Keratinocyte (primary cell): ENCODE data around the gene PCA3. TPM values are rescaled to one million over a fixed set of nuclear protein-coding genes. Genes with fewer than 3 reads are reported as not detected.

Source experiments
- DNase-seq: peaks from one replicate; pipeline ENCODE4 v3.0.0-alpha.2; 2011; ENCODE audit warnings: low read depth, missing footprints, low spot score
- FAIRE-seq: peaks from 2 replicates; lab custom pipeline; 2011; peaks lifted over from hg19 to GRCh38; lab: Jason Lieb, UNC
- H2AFZ ChIP-seq: 2 replicates; pipeline ENCODE4 v1.6.0; 2012; ENCODE audit warnings: low read length, control low read depth, inconsistent platforms; ENCODE audit not compliant: control insufficient read depth
- H3K27ac ChIP-seq: 2 replicates; pipeline ENCODE4 v1.5.1; 2011; ENCODE audit warnings: low read length; ENCODE audit not compliant: control insufficient read depth, insufficient read depth
- H3K27me3 ChIP-seq: 3 replicates; pipeline ENCODE4 v1.6.0; 2011; ENCODE audit warnings: low read length; ENCODE audit not compliant: control insufficient read depth, insufficient read depth; ENCODE audit errors: extremely low read depth
- H3K36me3 ChIP-seq, 2 experiments: 2 replicates in 1 of 2; 3 replicates in 1 of 2; pipeline ENCODE4 v1.5.1; 2011; ENCODE audit warnings: low read length in 2 of 2, mild to moderate bottlenecking in 1 of 2; ENCODE audit not compliant: control insufficient read depth in 2 of 2, insufficient read depth in 2 of 2; ENCODE audit errors: extremely low read depth in 1 of 2
- H3K4me1 ChIP-seq: 3 replicates; pipeline ENCODE4 v1.5.1; 2011; ENCODE audit warnings: low read length; ENCODE audit not compliant: control insufficient read depth, insufficient read depth; ENCODE audit errors: extremely low read depth
- H3K4me2 ChIP-seq: 3 replicates; pipeline ENCODE4 v1.6.0; 2011; ENCODE audit warnings: low read depth, low read length; ENCODE audit not compliant: control insufficient read depth, insufficient read depth; ENCODE audit errors: extremely low read depth
- H3K4me3 ChIP-seq, 3 experiments: fragments of 200-600 bp in 1 of 3; sonication (generic) in 1 of 3; 2 replicates in 2 of 3; 3 replicates in 1 of 3; pipeline ENCODE4 v1.5.1; 2011 to 2016; ENCODE audit warnings: low read length in 3 of 3, mild to moderate bottlenecking in 3 of 3, control low read depth in 2 of 3, inconsistent platforms in 1 of 3, low read depth in 1 of 3, mixed read lengths in 1 of 3, mixed run types in 1 of 3, moderate library complexity in 1 of 3; ENCODE audit not compliant: control insufficient read depth in 2 of 3, insufficient read depth in 2 of 3; ENCODE audit errors: extremely low read depth in 1 of 3
- H3K79me2 ChIP-seq: 2 replicates; pipeline ENCODE4 v1.6.0; 2012; ENCODE audit warnings: low read length; ENCODE audit not compliant: control insufficient read depth, insufficient read depth
- H3K9ac ChIP-seq: 3 replicates; pipeline ENCODE4 v1.6.0; 2011; ENCODE audit warnings: low read length; ENCODE audit not compliant: control insufficient read depth, insufficient read depth; ENCODE audit errors: extremely low read depth
- H3K9me1 ChIP-seq: 3 replicates; pipeline ENCODE4 v1.6.0; 2011; ENCODE audit warnings: low read length; ENCODE audit not compliant: control insufficient read depth, insufficient read depth; ENCODE audit errors: extremely low read depth
- H3K9me3 ChIP-seq: 2 replicates; pipeline ENCODE4 v1.5.1; 2012; ENCODE audit warnings: low read depth, low read length; ENCODE audit not compliant: control insufficient read depth
- H4K20me1 ChIP-seq: 3 replicates; pipeline ENCODE4 v1.6.0; 2011; ENCODE audit warnings: low read length; ENCODE audit not compliant: control insufficient read depth, insufficient read depth; ENCODE audit errors: extremely low read depth
- EZH2 ChIP-seq: IDR thresholded peaks from one replicate; pipeline ENCODE4 v1.6.1; 2012; ENCODE audit warnings: inconsistent platforms, mild to moderate bottlenecking, low read length, moderate library complexity
- dilution Hi-C: fragments of 300-500 bp; cut with MboI; formaldehyde crosslinking; loops from one replicate; pipeline ENCODE4 v1.7.0; 2020; ENCODE audit warnings: low sequenced_read_pairs; ENCODE audit not compliant: extremely low pct_ligation_motif_present
- polyA plus RNA-seq, 5 experiments: library from polyadenylated mRNA; depleted of rRNA in 3 of 5; stranded (reverse) in 3 of 5; stranded (forward) in 1 of 5; unstranded in 1 of 5; fragments of >200 nt; gene quantifications; 1 replicate in 1 of 5; 2 replicates in 3 of 5; 3 replicates in 1 of 5; pipeline versions ENCODE4 v1.2.1 to v1.2.3, GENCODE V29; 2011 to 2012; ENCODE audit warnings: missing spikeins in 2 of 5, low read depth in 1 of 5, low replicate concordance in 1 of 5
- TF ChIP-seq, protein P1 (sequence below), 3 experiments: IDR thresholded peaks in 1 of 3; conservative IDR thresholded peaks in 1 of 3; optimal IDR thresholded peaks in 1 of 3; 2 replicates in 2 of 3; 3 replicates in 1 of 3; pipeline versions ENCODE3 to v1.5.1; 2011; ENCODE audit warnings: low read length in 3 of 3, mild to moderate bottlenecking in 3 of 3, moderate library complexity in 2 of 3, control low read depth in 1 of 3, inconsistent platforms in 1 of 3; ENCODE audit not compliant: insufficient read depth in 2 of 3; ENCODE audit errors: extremely low read depth in 1 of 3

PCA3 gene
- polyA plus RNA-seq, 1 donor (not counting 4 experiments of a cell fraction or from before 2014, with no cell fraction given): not detected

DNA sequence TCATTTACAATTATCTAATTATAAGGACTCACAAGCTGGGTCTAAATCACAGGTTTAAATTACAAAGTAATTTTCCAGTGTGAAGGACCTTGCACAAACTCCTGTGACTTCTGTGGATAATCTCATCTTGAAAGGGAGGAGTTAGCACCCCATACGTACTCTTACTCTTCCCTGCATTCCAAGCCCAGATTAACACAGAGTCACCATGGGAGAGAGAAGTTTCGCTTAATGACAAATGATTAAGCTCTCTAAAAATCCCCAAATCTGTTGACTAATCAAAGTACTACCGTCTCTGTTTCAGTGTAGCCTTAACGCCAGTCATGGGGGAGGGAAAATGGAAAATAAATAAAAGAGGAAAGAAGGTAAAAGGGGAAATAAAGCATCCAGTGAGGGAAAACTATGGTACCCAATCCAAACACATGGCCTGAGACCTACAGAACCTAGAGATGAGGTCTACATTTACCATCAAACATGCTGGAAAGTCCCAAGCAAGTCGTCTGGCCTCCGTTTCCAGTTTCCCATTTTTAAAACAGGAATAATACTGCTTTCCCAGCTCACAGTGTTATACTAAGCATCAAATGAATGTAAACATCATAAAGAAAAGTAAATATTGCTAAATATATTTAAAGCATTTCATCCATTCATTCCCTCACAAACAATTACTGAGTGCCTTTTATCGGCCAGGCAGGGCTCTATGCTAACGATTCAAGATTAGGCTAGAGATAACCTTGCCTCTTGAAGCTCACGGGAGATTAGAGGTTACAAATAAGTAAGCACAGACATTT lies 63.2 kb downstream of the PCA3 start:
- no peaks in the 10 kb centered on the region for H3K9me3 ChIP-seq
- H3K27me3 ChIP-seq: no peaks in the 10 kb centered on the region
- H3K4me3 ChIP-seq: no peak overlapping the region
- H3K36me3 ChIP-seq: no peaks in the 10 kb centered on the region
- dilution Hi-C loops: no loop called here
- no peak overlapping the region for H2AFZ ChIP-seq
- no peaks in the 10 kb centered on the region for H3K9me1 ChIP-seq
- no peaks in the 10 kb centered on the region for H3K4me1 ChIP-seq
- TF ChIP-seq, protein P1, sequence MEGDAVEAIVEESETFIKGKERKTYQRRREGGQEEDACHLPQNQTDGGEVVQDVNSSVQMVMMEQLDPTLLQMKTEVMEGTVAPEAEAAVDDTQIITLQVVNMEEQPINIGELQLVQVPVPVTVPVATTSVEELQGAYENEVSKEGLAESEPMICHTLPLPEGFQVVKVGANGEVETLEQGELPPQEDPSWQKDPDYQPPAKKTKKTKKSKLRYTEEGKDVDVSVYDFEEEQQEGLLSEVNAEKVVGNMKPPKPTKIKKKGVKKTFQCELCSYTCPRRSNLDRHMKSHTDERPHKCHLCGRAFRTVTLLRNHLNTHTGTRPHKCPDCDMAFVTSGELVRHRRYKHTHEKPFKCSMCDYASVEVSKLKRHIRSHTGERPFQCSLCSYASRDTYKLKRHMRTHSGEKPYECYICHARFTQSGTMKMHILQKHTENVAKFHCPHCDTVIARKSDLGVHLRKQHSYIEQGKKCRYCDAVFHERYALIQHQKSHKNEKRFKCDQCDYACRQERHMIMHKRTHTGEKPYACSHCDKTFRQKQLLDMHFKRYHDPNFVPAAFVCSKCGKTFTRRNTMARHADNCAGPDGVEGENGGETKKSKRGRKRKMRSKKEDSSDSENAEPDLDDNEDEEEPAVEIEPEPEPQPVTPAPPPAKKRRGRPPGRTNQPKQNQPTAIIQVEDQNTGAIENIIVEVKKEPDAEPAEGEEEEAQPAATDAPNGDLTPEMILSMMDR (optimal IDR thresholded peaks at IDR 0.05 in 1 of 3, IDR thresholded peaks at IDR 0.05 in 1 of 3, conservative IDR thresholded peaks at IDR 0.05 in 1 of 3; ENCODE audit: extremely low read depth in 1 of 3, insufficient read depth in 2 of 3, low read length in 3 of 3): no peak
- no peak overlapping the region for H3K27ac ChIP-seq
- FAIRE-seq: no peak
- no peaks in the 10 kb centered on the region for H4K20me1 ChIP-seq
- no peaks in the 10 kb centered on the region for H3K79me2 ChIP-seq
- H3K4me2 ChIP-seq: no peak overlapping the region
- no peak overlapping the region for H3K9ac ChIP-seq
- DNase-seq: no peak

DNA sequence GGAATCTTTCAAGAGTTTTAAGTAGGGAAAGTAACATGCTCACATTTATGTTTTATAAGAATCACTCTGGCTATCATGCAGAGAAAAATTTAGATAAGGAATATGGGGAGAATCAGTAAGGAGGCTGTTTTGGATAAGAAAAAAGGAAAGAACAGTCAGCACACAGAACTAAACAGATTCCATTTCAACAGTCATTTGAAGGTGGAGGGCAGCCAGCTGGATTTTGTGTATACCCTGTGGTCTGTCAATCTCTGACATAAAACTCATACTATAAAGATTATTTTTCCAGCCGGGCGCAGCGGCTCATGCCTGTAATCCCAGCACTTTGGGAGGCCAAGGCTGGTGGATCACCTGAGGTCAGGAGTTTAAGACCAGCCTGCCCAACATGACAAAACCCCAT lies 64.2 kb downstream of the PCA3 start:
- no peak overlapping the region for H3K9ac ChIP-seq
- no peaks in the 10 kb centered on the region for H3K9me3 ChIP-seq
- H3K4me1 ChIP-seq: no peaks in the 10 kb centered on the region
- H3K27ac ChIP-seq: no peak overlapping the region
- TF ChIP-seq, protein P1 (optimal IDR thresholded peaks at IDR 0.05 in 1 of 3, IDR thresholded peaks at IDR 0.05 in 1 of 3, conservative IDR thresholded peaks at IDR 0.05 in 1 of 3; ENCODE audit: extremely low read depth in 1 of 3, insufficient read depth in 2 of 3, low read length in 3 of 3): no peak
- TF ChIP-seq EZH2: no peak
- no peak overlapping the region for H2AFZ ChIP-seq
- FAIRE-seq: no peak
- dilution Hi-C loops: no loop called here
- no peaks in the 10 kb centered on the region for H4K20me1 ChIP-seq
- no peak for DNase-seq
- no peaks in the 10 kb centered on the region for H3K9me1 ChIP-seq
- no peaks in the 10 kb centered on the region for H3K36me3 ChIP-seq
- H3K79me2 ChIP-seq: no peaks in the 10 kb centered on the region
- H3K27me3 ChIP-seq: no peaks in the 10 kb centered on the region
- H3K4me3 ChIP-seq: no peak overlapping the region
- H3K4me2 ChIP-seq: no peak overlapping the region
